Adipose tissue (tissue), 3 donors: Measurements from ENCODE around the gene GPC6. TPM values are rescaled to one million over a fixed set of nuclear protein-coding genes. Genes with fewer than 3 reads are reported as not detected.

ENCODE experiments used
- H3K27ac ChIP-seq: one replicate; pipeline ENCODE4 v1.5.1; 2013; ENCODE audit warnings: low read depth, low read length
- WGBS, 3 donors: extraction: QIAGEN DNeasy Blood & Tissue Kit; methylation state at CpG; one replicate each; pipeline ENCODE4 v1.1.7; 2013; 5-methylcytosine and 5-hydroxymethylcytosine counted together
- polyA plus RNA-seq, 3 donors: library from polyadenylated mRNA; stranded (reverse); fragments of 200-250 nt; gene quantifications; one replicate each; pipeline ENCODE4 v1.2.3, GENCODE V29; 2013
- donor health status: healthy with polysubstance abuse.
- donor health status: Bipolar disorder and iron deficiency.
- donor health status: healthy.

The GPC6 gene
- polyA plus RNA-seq, 3 donors = 0.72 to 8.5 (median 5.8) TPM

DNA sequence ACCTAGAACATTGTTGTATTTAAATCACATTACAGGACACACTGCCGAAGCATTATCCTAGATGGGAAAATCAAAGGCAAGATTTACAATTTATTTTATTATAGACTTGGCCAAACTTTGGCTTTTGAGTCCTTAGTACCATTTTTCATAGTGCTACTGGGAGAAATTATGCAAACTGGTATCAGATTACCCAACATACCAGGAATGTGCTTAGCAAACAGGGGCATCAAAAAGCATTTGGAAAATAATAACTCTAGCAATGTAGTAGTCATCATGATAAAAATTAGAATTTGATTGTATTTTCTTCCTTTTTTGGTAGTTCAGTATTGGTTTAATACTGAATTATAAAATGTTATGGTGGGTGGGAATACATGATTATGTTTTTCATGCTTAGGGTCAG is 34.0 kb downstream of the GPC6 start:
- no peak overlapping the region for H3K27ac ChIP-seq
- WGBS, 3 donors = 65 to 90% (median 75%) methylated on average over 1 of the region's 1 CpG

- 34 to 76% (median 68%) methylated on average over 2 of the region's 2 CpGs for WGBS, 3 donors
- H3K27ac ChIP-seq = no peak overlapping the region
Observed at GRCh38 chr13:93262729-93263345, 36.2 kb downstream of the GPC6 start.

GRCh38 chr13:93264876-93265275 is 38.3 kb downstream of the GPC6 start:
- no peak overlapping the region for H3K27ac ChIP-seq
- 91 to 99% (median 92%) methylated on average over 2 of the region's 2 CpGs for WGBS, 3 donors

DNA sequence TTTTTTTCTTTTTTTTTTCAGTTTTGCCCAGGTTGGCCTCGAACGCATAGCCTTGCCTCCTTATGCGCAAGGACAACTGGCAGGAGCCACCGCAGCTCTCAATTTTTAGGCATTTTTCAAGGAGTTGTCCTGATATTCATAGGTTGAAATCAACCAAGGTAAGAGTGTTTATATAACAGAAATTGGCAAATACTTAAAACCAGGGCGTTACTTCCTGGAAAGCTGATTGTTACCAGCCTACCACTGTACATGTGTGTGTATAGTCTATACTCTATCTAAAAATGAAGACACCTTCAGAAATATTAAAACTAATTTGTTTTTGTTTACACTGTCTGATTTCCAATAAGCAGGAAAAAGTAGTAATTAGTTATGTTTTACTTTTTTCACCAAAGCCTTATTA is 39.2 kb downstream of the GPC6 start:
- H3K27ac ChIP-seq = no peak overlapping the region
- 73 to 89% (median 85%) methylated on average over 5 of the region's 5 CpGs for WGBS, 3 donors

DNA sequence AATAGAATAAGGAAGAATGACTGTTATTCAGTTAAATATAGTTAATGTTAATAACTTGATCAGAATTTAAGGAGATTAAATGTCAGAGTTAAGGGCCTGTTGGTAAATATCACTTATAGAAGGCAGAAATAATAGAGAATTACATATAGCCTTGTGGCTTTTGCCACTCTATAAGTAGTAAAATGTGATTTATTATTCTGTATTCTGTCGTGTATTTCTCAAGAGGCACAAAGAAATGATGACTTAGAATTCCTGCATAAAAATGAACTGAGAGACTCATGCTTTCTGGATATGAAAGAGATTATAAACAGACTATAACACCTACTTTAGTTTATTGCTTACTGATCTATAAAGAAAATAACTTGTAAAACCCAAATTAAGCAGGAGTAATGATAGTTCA is 40.1 kb downstream of the GPC6 start:
- H3K27ac ChIP-seq = no peak overlapping the region

GRCh38 chr13:93268327-93269028 is 41.9 kb downstream of the GPC6 start:
- WGBS, 3 donors = 80 to 93% (median 83%) methylated on average over 7 of the region's 7 CpGs
- no peak overlapping the region for H3K27ac ChIP-seq

More for the DNA sequence above, 40.1 kb downstream of the GPC6 start:
- 61 to 91% (median 68%) methylated on average over 1 of the region's 1 CpG for WGBS, 3 donors

GRCh38 chr13:93270769-93271742 is 44.4 kb downstream of the GPC6 start:
- 34 to 71% (median 68%) methylated on average over 5 of the region's 5 CpGs for WGBS, 3 donors
- no peak overlapping the region for H3K27ac ChIP-seq

DNA sequence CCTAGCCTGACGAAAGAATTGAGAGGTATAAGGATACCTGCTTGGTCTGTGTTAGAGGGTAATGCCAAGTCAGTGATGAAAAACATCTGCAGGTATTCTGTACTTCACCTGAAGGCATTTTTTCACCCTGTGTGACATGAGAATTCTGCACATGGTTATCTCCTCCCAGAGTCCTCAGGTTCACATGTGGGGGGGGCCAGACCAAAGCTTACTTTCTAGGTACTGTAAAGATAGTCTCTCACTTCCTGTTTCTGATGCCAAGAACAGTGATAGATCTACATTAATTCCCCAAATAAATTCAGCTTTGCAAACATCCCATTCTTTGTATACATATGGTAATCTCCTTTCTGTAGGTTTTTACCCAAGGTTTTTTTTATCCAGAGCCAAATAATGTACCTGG is 53.4 kb downstream of the GPC6 start:
- 53 to 82% (median 77%) methylated on average over 1 of the region's 1 CpG for WGBS, 3 donors
- H3K27ac ChIP-seq = no peak overlapping the region

DNA sequence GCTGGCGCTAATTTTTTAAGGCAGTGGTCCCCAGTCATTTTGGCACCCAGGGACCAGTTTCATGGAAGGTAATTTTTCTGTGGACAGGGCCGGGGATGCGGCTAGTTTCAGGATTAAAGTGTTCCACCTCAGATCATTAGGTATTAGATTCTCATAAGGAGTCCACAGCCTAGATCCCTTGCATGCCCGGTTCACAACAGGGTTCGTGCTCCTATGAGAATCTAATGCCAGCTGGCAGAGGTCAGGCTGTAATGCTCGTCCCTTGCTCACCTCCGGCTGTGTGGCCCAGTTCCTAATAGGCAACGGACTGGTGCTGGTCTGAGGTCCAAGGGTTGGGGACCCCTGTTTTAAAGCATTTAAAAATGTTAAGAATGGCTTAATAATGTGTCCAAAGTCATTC is 54.1 kb downstream of the GPC6 start:
- no peak overlapping the region for H3K27ac ChIP-seq
- 84 to 90% (median 90%) methylated on average over 8 of the region's 8 CpGs for WGBS, 3 donors

DNA sequence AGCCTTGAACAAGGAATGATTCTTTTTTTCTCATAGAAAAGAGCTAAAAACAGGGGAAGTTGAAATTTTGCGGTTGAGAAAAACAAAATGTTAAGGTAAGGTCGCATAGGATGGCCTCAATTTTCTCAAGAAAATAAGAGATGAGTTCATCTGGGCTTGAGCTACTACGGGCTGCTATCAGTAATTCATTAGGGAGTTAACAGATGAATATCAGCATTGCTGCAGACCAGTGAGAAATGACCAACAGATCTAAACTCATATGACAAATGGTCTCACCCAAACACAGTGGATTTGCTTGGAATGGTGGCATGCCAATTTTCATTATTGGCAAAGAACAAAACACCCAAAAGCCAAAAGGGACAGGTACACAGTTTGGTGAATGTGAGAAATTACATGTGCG is 56.6 kb downstream of the GPC6 start:
- H3K27ac ChIP-seq = no peak overlapping the region
- 70 to 78% (median 77%) methylated on average over 4 of the region's 4 CpGs for WGBS, 3 donors

DNA sequence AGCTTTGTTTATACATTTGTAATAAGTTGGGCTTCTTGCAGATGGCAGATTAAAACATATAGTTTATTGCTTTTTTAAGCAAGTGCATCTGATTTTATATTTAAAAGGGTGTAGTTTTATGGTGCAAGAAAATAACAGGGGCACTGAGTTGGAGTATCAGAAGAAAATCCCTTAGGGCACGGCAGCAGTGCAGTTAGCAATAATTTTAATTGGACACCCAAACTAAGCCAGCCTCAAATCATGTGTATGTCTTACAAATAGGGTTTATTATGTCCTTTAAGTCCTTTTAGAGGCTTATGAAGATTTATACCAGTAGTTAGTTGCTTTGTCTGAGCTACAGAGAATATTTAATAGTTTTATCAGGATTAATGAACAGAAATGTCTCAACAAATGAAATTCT is 57.5 kb downstream of the GPC6 start:
- no peak overlapping the region for H3K27ac ChIP-seq
- 78 to 100% (median 91%) methylated on average over 1 of the region's 1 CpG for WGBS, 3 donors

- H3K27ac ChIP-seq = no peak overlapping the region
- 71 to 80% (median 71%) methylated on average over 4 of the region's 4 CpGs for WGBS, 3 donors
Observed at GRCh38 chr13:93286047-93286446, 59.4 kb downstream of the GPC6 start.

GRCh38 chr13:93289053-93289452 is 62.4 kb downstream of the GPC6 start:
- H3K27ac ChIP-seq = no peak overlapping the region
- WGBS, 3 donors = 80 to 86% (median 81%) methylated on average over 4 of the region's 4 CpGs

DNA sequence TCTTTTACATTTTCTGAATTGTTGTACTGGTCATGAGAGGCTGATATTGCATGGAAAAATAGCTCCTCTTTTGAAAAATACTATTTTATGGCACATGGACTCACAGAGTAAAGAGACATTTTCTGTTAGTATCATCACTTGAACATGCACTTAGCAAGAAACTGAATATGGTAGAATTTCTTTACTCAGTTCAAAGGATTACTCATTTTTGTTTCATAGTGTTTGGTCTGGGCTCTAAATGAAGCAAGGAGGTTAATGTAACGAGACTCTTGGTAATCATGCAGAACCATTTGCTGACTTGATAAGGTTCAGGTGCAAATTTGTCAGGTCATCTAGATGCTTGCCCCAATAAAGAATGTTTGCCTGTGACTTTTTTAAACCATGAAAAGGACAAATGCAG is 63.2 kb downstream of the GPC6 start:
- WGBS, 3 donors = 70 to 82% (median 82%) methylated on average over 1 of the region's 1 CpG
- H3K27ac ChIP-seq = no peak overlapping the region

GRCh38 chr13:93290503-93290902 is 63.9 kb downstream of the GPC6 start:
- H3K27ac ChIP-seq = no peak overlapping the region

GRCh38 chr13:93292366-93292765 is 65.8 kb downstream of the GPC6 start:
- H3K27ac ChIP-seq = no peak overlapping the region
- WGBS, 3 donors = 41 to 90% (median 81%) methylated on average over 1 of the region's 1 CpG

GRCh38 chr13:93293710-93294109 is 67.1 kb downstream of the GPC6 start:
- 53 to 67% (median 67%) methylated on average over 1 of the region's 1 CpG for WGBS, 3 donors

DNA sequence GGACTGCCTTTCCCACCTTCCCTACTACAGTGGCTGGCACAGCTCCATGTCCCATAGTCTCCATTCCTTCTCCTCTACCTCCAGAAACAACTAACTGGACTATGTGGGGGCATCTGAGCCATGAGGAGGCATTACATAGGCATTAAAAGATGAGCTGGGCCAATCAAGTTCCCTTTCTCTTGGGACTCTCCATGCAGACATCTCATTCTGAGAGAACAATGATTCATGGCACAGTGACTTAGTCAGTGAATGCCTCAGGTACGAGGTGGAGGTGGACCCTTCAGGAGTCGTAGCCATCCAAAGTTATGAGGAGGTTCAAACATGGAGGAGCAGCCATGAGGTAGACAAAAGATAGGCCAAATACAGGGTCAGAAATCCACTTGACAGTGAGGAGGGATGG is 70.0 kb downstream of the GPC6 start:
- 78 to 92% (median 91%) methylated on average over 2 of the region's 2 CpGs for WGBS, 3 donors
- no peak overlapping the region for H3K27ac ChIP-seq

More at GRCh38 chr13:93293710-93294109, 67.1 kb downstream of the GPC6 start:
- no peak overlapping the region for H3K27ac ChIP-seq

DNA sequence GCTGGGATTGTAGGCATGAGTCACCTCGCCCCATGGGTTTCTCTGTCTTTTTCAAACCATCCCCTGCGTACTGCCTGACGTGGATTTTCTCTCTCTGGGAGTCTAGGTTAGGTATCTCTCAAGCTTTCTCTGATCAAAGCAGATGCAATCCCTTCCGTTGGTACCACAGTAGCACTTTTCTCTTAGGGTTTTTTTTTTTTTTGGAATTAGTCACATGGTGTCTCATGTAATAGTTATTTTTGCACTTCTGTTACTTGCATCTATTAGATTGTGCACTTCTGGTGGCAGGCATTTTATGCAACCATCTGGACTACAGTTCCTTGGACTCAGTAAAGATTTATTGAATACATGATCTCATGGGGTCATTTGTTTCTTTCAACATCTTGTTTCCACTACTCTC is 72.1 kb downstream of the GPC6 start:
- WGBS, 3 donors = 68 to 89% (median 85%) methylated on average over 4 of the region's 4 CpGs
- H3K27ac ChIP-seq = no peak overlapping the region
